HG03039 (cell line): ENCODE measurements around the gene GFRA4.
"Not testable (repeated sequence)": the region's sequence is repeated elsewhere in the genome, so short reads cannot be mapped to it uniquely, and the experiment has no call there.

Experiments
- ATAC-seq: cut with Tn5 transposase; IDR thresholded peaks from one replicate; pipeline ENCODE4 v1.9.1; 2021; ENCODE audit warnings: mild to moderate bottlenecking, moderate library complexity; ENCODE audit not compliant: unreplicated experiment

The GFRA4 gene

DNA sequence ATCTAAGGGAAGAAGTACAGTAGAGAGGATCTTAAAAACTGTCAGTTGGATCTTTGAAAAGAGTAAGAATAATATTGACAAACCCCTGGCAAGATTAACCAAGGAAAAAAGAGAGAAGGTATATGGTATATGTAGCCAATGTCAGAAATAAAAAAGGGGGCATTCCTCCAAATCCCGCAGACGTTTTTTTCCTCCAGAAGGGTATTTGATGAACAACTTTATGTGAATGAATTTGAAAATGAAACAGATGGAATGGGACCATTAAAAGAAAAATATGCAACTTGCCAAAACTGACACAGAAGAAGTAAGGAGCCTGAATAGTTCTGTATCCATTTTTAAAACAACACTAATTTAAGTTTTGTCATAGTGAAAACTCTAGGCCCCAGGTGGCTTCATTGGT is 35.7 kb downstream of the GFRA4 start:
- ATAC-seq, result no peak

DNA sequence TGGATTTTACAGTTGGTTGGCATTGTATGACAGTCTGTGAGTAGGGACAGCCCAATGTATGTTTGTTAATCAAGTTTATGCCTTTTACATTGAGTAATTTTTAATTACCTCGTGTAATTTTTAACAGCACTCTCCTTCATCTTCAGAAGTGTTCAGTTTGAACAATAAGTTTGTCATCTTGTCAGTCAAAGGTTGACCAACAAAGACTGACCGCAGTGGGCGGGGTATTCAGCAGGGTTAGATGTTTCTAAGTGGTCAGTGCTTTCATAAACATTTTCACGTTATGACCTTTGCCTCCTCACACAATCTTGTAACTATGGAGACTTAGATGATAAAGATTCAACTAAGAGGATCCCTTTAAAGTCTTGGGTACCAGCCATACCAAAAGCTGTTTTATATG is 40.8 kb downstream of the GFRA4 start:
- ATAC-seq, result no peak

DNA sequence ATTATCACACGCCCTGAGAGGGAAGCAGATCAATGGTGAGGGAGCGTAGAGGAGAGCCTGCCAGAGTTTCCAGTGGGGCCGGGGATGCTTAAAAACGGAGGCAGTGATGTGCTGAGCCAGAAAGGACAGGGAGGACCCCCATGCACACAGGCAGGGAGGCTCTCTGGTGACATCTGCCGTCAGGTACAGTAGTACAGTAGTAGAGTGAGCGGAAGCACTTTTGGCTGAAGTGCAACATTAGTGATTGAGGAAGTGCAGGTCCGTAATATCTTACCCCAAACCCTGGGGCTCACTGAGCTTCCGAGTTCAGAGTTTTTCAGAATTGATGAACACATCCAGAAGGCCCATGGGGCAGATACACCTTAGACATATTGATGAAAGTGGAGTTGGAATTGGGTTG is 42.1 kb downstream of the GFRA4 start:
- ATAC-seq, result no peak

DNA sequence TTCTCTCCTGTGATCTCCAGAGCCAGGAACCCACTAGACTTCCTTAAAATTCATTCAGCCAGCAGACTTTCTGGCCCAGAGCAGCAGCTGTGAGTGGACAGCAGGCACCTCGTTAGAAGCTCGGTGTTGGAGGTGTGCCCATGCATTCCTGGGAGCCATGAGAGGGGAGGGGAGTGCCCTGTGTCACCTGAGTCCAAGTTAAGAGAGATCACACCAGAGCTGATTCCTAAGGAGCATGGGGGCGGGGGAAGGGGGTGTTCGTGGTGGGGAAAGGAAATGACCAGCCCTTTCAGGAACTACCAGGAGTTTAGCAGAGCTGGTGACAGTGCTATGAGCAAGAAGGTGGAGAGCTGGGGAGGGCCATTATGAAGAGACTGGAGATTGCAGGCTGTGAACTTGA is 46.9 kb downstream of the GFRA4 start:
- ATAC-seq, result no peak

DNA sequence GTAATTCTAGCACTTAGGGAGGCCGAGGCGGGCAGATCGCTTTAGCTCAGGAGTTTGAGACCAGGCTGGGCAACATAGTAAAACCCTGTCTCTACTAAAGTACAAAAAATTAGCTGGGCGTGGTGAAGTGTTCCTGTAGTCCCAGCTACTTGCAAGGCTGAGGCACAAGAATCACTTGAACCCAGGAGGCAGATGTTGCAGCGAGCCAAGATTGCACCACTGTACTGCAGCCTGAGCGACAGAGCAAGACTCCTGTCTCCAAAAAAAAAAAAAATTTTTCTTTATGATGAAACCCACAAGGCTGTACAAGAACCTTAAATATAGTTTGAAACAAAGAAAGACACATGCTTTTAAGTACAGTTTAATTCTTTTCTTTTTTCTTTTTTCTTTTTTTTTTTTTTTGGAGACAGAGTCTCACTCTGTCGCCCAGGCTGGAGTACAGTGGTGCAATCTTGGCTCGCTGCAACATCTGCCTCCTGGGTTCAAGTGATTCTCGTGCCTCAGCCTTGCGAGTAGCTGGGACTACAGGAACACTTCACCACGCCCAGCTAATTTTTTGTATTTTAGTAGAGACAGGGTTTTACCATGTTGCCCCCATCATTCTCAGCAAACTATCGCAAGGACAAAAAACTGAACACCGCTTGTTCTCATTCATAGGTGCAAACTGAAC is 47.9 kb downstream of the GFRA4 start:
- ATAC-seq, result not testable (repeated sequence)

DNA sequence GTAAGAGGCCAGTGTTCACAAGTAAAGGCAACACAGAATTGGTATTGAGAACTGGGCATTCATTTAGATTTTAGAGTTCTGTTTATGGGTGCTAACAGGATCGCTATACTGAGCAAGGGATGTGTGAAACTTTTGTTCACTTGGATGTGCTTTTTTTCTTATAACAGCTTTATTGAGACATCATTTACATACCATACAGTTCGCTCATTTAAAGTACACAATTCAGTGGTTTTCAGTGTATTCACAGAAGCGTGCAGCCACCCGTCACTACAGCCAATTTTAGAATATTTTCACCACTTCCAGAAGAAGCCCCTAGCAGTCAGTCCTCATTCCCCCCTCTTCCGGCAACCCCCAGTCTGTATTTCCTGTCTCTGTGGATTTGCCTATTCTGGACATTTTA is 48.7 kb downstream of the GFRA4 start:
- no peak for ATAC-seq

DNA sequence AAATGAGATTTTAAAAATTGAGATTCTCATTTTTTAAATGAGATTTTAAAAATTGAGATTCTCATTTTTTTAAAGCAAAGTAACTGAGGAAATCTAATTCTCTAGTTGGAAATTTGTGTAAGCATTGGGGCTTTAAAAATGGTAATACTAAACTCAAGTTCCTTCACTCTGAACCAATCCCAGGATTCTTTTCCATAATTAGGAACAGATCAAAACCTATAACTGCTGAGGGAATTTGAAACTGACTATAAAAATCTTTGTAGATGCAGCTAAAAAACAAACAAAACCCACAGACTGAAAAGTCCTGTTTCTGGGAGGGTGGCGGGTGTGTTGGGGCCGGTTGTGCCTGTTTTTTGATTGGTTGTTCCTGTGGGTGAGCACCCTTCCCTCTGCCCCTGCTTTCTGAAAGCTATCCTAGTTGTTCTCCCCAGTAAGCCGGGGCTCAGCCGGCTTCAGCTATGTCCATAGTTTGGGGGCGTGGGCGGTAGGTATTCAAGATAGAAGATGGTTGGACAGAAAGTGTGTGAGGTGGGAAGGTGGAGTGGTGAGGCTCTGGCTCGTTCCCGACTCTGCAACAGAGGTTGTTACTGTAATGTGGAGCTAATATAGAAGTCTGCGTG is 49.3 kb downstream of the GFRA4 start:
- no peak for ATAC-seq

DNA sequence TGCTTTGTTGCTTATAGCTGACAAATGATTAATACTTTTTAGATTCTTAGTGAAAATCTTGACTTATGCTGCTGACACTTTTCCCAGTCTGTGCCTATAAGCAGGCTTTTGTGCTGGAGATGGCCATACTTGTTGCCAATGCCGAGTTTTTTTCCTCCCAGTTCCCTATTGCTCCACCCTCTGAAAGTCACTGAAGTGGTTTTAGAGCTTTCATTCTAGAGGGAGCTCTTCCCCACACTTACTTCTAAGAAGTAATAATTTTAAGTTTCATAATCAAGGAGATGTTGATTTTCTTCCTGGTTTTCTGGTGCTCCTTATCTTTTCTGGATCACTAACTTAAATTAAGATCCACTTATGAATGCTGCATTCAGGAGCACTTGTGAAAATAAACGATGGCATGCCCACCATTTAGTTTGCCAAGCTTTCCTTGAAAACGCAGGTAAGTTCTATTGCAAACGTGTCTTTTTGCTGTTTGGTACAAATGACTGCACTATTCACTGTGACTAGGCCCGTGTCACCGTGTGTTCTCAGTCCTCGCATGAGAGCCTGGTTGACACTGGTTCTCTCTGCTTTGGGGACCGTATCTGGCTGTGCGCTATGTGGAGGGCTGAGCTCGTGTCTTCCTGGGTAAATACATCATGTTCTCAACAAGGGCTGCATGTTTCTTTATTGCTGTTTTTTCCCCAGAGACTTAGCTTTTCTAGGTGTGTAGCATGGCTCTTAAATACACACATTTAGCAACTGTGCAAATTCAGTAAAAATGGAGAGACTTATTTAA is 50.2 kb downstream of the GFRA4 start:
- no peak for ATAC-seq

DNA sequence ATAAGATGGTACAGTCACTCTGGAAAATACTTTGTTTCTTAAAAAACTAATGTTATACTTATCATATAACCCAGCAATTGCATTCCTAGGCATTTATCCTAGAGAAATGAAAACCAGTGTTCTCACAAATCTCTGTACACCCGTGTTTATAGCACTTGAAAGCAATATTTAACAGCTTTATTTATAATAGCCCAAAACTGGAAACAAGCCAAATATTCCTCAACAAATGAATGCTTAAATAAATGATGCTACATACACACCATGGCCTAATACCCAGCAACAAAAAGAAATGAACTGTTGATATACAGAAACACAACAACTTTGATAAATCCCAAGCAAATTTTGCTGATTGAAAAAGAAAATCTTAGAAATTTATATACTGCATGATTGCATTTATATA is 51.3 kb downstream of the GFRA4 start:
- ATAC-seq, result no peak
